Endothelial cell of umbilical vein (primary cell): ENCODE measurements around the gene WNT7B. TPM values are rescaled to one million over a fixed set of nuclear protein-coding genes. Genes with fewer than 3 reads are reported as not detected.
A peak's percentile ranks its signal among the peaks of the same experiment; 100 is the strongest.

ENCODE experiments used
- BruUV-seq: library from RNA; stranded (reverse); fragments of 400-500 nt; replicated peaks from 2 replicates; lab custom pipeline; 2021; lab: Mats Ljungman, UMichigan
- CTCF ChIA-PET: fragments of 300-600, 350-600 bp; sonication (Branson Sonifier 250); formaldehyde crosslinking; loops from one replicate; lab custom pipeline; 2021; ENCODE audit warnings: antibody characterized with exemption, inconsistent platforms; lab: Charles Lee
- POLR2A ChIA-PET: fragments of 300-600, 350-600 bp; sonication (Branson Sonifier 250); formaldehyde crosslinking; loops from one replicate; lab custom pipeline; 2021; ENCODE audit warnings: antibody characterized with exemption, inconsistent platforms; lab: Charles Lee
- DNase-seq: peaks from one replicate; pipeline ENCODE4 v3.0.0-alpha.2; 2011; ENCODE audit warnings: low read depth, low spot score
- FAIRE-seq: peaks from 2 replicates; lab custom pipeline; 2011; peaks lifted over from hg19 to GRCh38; lab: Jason Lieb, UNC
- H2AFZ ChIP-seq: 2 replicates; pipeline ENCODE4 v1.6.0; 2012; ENCODE audit warnings: low read depth, low read length, control low read depth, inconsistent platforms
- H3K27ac ChIP-seq: 2 replicates; pipeline ENCODE4 v1.5.1; 2011; ENCODE audit warnings: low read depth, mild to moderate bottlenecking, control low read depth, low read length, moderate library complexity; ENCODE audit not compliant: insufficient read depth
- H3K27me3 ChIP-seq, 2 experiments: 2 replicates each; pipeline versions ENCODE4 v1.6.0 to v1.6.1; 2011; ENCODE audit warnings: low read length in 2 of 2, mixed read lengths in 1 of 2; ENCODE audit not compliant: control insufficient read depth in 2 of 2, insufficient read depth in 2 of 2
- H3K36me3 ChIP-seq, 2 experiments: 2 replicates in 1 of 2; 3 replicates in 1 of 2; pipeline ENCODE4 v1.5.1; 2011; ENCODE audit warnings: low read length in 2 of 2, mild to moderate bottlenecking in 1 of 2, moderate library complexity in 1 of 2; ENCODE audit not compliant: control insufficient read depth in 2 of 2, insufficient read depth in 2 of 2; ENCODE audit errors: extremely low read depth in 1 of 2
- H3K4me1 ChIP-seq: 3 replicates; pipeline ENCODE4 v1.5.1; 2011; ENCODE audit warnings: mild to moderate bottlenecking, low read length; ENCODE audit not compliant: control insufficient read depth, insufficient read depth; ENCODE audit errors: extremely low read depth
- H3K4me2 ChIP-seq: 2 replicates; pipeline ENCODE4 v1.6.1; 2011; ENCODE audit warnings: low read length, control low read depth, mixed read lengths; ENCODE audit not compliant: insufficient read depth
- H3K4me3 ChIP-seq, 3 experiments: fragments of 200-600 bp in 1 of 3; sonication (generic), shearing (Covaris generic) in 1 of 3; replicated peaks in 1 of 3; 2 replicates each; pipeline ENCODE4 v1.5.1; 2011 to 2016; ENCODE audit warnings: control low read depth in 3 of 3, low read length in 3 of 3, mild to moderate bottlenecking in 2 of 3, inconsistent platforms in 1 of 3, low read depth in 1 of 3, moderate library complexity in 1 of 3; ENCODE audit not compliant: insufficient read depth in 1 of 3
- H3K79me2 ChIP-seq: 2 replicates; pipeline ENCODE4 v1.6.0; 2012; ENCODE audit warnings: low read length, inconsistent platforms; ENCODE audit not compliant: control insufficient read depth, insufficient read depth
- H3K9ac ChIP-seq: replicated peaks from 2 replicates; pipeline ENCODE3; 2011; ENCODE audit warnings: low read length, control low read depth; ENCODE audit not compliant: insufficient read depth; ENCODE audit errors: extremely low read depth
- H3K9me1 ChIP-seq: replicated peaks from 3 replicates; pipeline ENCODE4 v1.6.0; 2011; ENCODE audit warnings: mild to moderate bottlenecking, low read length; ENCODE audit not compliant: control insufficient read depth, insufficient read depth; ENCODE audit errors: extremely low read depth
- H3K9me3 ChIP-seq: replicated peaks from 2 replicates; pipeline ENCODE4 v1.5.1; 2012; ENCODE audit warnings: low read length, inconsistent platforms; ENCODE audit not compliant: control insufficient read depth, insufficient read depth
- H4K20me1 ChIP-seq: replicated peaks from 2 replicates; pipeline ENCODE3; 2011; ENCODE audit warnings: mild to moderate bottlenecking, low read length; ENCODE audit not compliant: control insufficient read depth, insufficient read depth; ENCODE audit errors: extremely low read depth
- CTCF ChIP-seq, 2 donors: IDR thresholded peaks; 1 replicate in 1 of 2; 2 replicates in 1 of 2; pipeline ENCODE4 v1.5.1; 2011; ENCODE audit warnings: low read length in 2 of 2, mild to moderate bottlenecking in 2 of 2, moderate library complexity in 2 of 2, control low read depth in 1 of 2, inconsistent platforms in 1 of 2, low read depth in 1 of 2; ENCODE audit not compliant: insufficient read depth in 1 of 2; ENCODE audit errors: extremely low read depth in 1 of 2
- EZH2 ChIP-seq: IDR thresholded peaks from 2 replicates; pipeline ENCODE4 v1.6.1; 2012; ENCODE audit warnings: borderline replicate concordance, low read depth, mild to moderate bottlenecking, moderate library complexity, low read length, inconsistent platforms; ENCODE audit not compliant: severe bottlenecking
- FOS ChIP-seq: IDR thresholded peaks from 2 replicates; pipeline ENCODE4 v1.6.1; 2011; ENCODE audit warnings: mild to moderate bottlenecking, low read length, moderate library complexity, borderline replicate concordance; ENCODE audit not compliant: insufficient read depth
- MAX ChIP-seq: IDR thresholded peaks from 2 replicates; pipeline ENCODE4 v1.6.1; 2011; ENCODE audit not compliant: insufficient read depth, insufficient read length
- MYC ChIP-seq: IDR thresholded peaks from one replicate; pipeline ENCODE4 v1.6.1; 2011; ENCODE audit warnings: mild to moderate bottlenecking, low read depth, low read length
- POLR2A ChIP-seq: IDR thresholded peaks from 2 replicates; pipeline ENCODE4 v1.6.1; 2012; ENCODE audit warnings: low read depth, mild to moderate bottlenecking, control low read depth, low read length
- dilution Hi-C: fragments of 300-500 bp; cut with MboI; formaldehyde crosslinking; loops from one replicate; pipeline ENCODE4 v1.15.0; 2019; ENCODE audit warnings: low sequenced_read_pairs; ENCODE audit not compliant: extremely low pct_ligation_motif_present
- intact Hi-C: fragments of 100-400 bp; cut with micrococcal nuclease; formaldehyde crosslinking; loops from one replicate; pipeline ENCODE4 v1.10.0; 2022
- polyA plus RNA-seq, 4 experiments: library from polyadenylated mRNA; depleted of rRNA in 3 of 4; stranded (reverse) in 3 of 4; unstranded in 1 of 4; fragments of >200 nt; gene quantifications; 2 replicates each; pipeline versions ENCODE4 v1.2.1 to v1.2.3, GENCODE V29; 2011 to 2012; ENCODE audit warnings: missing spikeins in 1 of 4
- total RNA-seq: library from RNA; stranded (reverse); gene quantifications from 2 replicates; pipeline ENCODE4 v1.2.3, GENCODE V29; 2021

The WNT7B gene
- total and polyA plus RNA-seq, 2 donors (not counting 3 experiments of a cell fraction or from before 2014, with no cell fraction given): not detected

- H3K36me3 ChIP-seq: no peaks in the 10 kb centered on the region
- H3K9ac ChIP-seq: no peak overlapping the region
- TF ChIP-seq MYC (no peak), EZH2 (no peak), CTCF (IDR thresholded peaks at IDR 0.05; ENCODE audit: extremely low read depth in 1 of 2, insufficient read depth in 1 of 2, low read depth in 1 of 2, low read length in 2 of 2) (peak; percentile 91 to 95), MAX (no peak), FOS (no peak), POLR2A (no peak)
- ChIA-PET POLR2A (no interaction called here), CTCF (interaction anchor here (0.6 to 4.9 kb wide), 8 partner anchors 10 to 126 kb away, joined by 3 to 194 read pairs (median 4); no protein-coding TSS in a partner anchor)
- H3K4me1 ChIP-seq: peaks cover 31% of the 10 kb centered on the region
- intact Hi-C loops: loop anchor here (1.0 to 5.0 kb wide), 5 partner anchors 122 to 677 kb away; partner anchors contain the start of genes GTSE1 and TTC38
- H3K27me3 ChIP-seq: no peaks in the 10 kb centered on the region
- no peak overlapping the region for H3K4me3 ChIP-seq
- H3K9me3 ChIP-seq: no peaks in the 10 kb centered on the region
- H3K9me1 ChIP-seq: no peaks in the 10 kb centered on the region
- FAIRE-seq (peak; percentile 88), DNase-seq (peak; percentile 55)
- no peak overlapping the region for H3K4me2 ChIP-seq
- no peaks in the 10 kb centered on the region for H3K79me2 ChIP-seq
- no peaks in the 10 kb centered on the region for H4K20me1 ChIP-seq
- dilution Hi-C loops: no loop called here
- no peak overlapping the region for H3K27ac ChIP-seq
- no TSS peak for BruUV-seq
- H2AFZ ChIP-seq: no peak overlapping the region
Observed at GRCh38 chr22:45994491-45995404, 17.8 kb upstream of the WNT7B start.
